ENCODE results near the gene DOCK10. TPM values are rescaled to one million over a fixed set of nuclear protein-coding genes. Genes with fewer than 3 reads are reported as not detected.
A peak's percentile ranks its signal among the peaks of the same experiment; 100 is the strongest.

Gene DOCK10
- total and polyA plus RNA-seq, 2 donors (not counting 3 experiments of a cell fraction or from before 2014, with no cell fraction given), result 5.8 to 23.0 TPM

DNA sequence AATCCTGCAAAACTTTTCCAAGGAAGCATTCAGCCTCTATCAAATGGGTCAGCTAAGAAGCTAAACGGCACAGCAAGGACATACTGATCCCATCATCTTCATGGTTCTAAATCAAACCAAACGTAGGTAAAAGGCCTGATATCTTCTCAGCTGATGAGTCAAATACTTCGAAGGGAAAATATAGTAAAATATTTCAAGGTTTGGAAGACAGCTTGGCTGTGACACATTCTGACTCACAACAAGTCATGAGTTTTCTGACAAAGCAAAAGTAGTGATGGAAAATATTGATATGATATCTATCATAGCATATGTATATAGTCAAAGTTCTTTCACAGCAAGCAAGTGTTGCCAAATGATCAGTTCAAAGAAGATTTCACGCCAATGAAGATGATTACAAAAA is 31.5 kb downstream of the DOCK10 start:
- intact Hi-C loops (cut with micrococcal nuclease), result loop anchor here (2.0 kb wide), 1 partner anchor 650 kb away; no protein-coding TSS in a partner anchor
- H3K36me3 ChIP-seq (ENCODE audit: control insufficient read depth in 2 of 2, extremely low read depth in 1 of 2, insufficient read depth in 2 of 2, low read length in 2 of 2), result no peaks in the 10 kb centered on the region
- dilution Hi-C loops (cut with MboI; ENCODE audit: extremely low pct_ligation_motif_present, low sequenced_read_pairs), result no loop called here
- no peaks in the 10 kb centered on the region for H3K9me3 ChIP-seq (replicated peaks; ENCODE audit: control insufficient read depth, insufficient read depth, low read length)
- no peak overlapping the region for H3K9ac ChIP-seq (replicated peaks; ENCODE audit: extremely low read depth, insufficient read depth, low read length)
- H3K27ac ChIP-seq (ENCODE audit: insufficient read depth, low read depth, low read length), result peak overlapping the region; percentile 61
- ChIA-PET POLR2A (no interaction called here), CTCF (interaction anchor here (0.8 to 2.5 kb wide), 5 partner anchors 9 to 655 kb away, joined by 3 to 10 read pairs (median 5); no protein-coding TSS in a partner anchor)
- DNase-seq (ENCODE audit: low read depth, low spot score) (peak; percentile 72), FAIRE-seq (peak; percentile 87)
- H3K9me1 ChIP-seq (replicated peaks; ENCODE audit: control insufficient read depth, extremely low read depth, insufficient read depth, low read length), result no peaks in the 10 kb centered on the region
- no TSS peak for BruUV-seq (replicated peaks)
- H2AFZ ChIP-seq (ENCODE audit: low read depth, low read length), result no peak overlapping the region
- H3K79me2 ChIP-seq (ENCODE audit: control insufficient read depth, insufficient read depth, low read length), result no peaks in the 10 kb centered on the region
- H3K4me1 ChIP-seq (ENCODE audit: control insufficient read depth, extremely low read depth, insufficient read depth, low read length), result peaks cover 13% of the 10 kb centered on the region
- H4K20me1 ChIP-seq (replicated peaks; ENCODE audit: control insufficient read depth, extremely low read depth, insufficient read depth, low read length), result no peaks in the 10 kb centered on the region
- TF ChIP-seq MYC (IDR thresholded peaks at IDR 0.05; ENCODE audit: low read depth, low read length) (no peak), GATA2 (IDR thresholded peaks at IDR 0.05; ENCODE audit: insufficient read depth, insufficient read length, low read depth, low read length) (peak; percentile 87), POLR2AphosphoS5 (IDR thresholded peaks at IDR 0.05; ENCODE audit: insufficient read depth, low read depth, low read length) (peak; percentile 35), FOS (IDR thresholded peaks at IDR 0.05; ENCODE audit: borderline replicate concordance, insufficient read depth, low read length) (peak; percentile 97), POLR2A (IDR thresholded peaks at IDR 0.05; ENCODE audit: low read depth, low read length) (no peak), JUN (IDR thresholded peaks at IDR 0.05; ENCODE audit: borderline replicate concordance, insufficient read depth, insufficient read length, low read depth) (peak; percentile 87)
- TF ChIP-seq, protein P1, sequence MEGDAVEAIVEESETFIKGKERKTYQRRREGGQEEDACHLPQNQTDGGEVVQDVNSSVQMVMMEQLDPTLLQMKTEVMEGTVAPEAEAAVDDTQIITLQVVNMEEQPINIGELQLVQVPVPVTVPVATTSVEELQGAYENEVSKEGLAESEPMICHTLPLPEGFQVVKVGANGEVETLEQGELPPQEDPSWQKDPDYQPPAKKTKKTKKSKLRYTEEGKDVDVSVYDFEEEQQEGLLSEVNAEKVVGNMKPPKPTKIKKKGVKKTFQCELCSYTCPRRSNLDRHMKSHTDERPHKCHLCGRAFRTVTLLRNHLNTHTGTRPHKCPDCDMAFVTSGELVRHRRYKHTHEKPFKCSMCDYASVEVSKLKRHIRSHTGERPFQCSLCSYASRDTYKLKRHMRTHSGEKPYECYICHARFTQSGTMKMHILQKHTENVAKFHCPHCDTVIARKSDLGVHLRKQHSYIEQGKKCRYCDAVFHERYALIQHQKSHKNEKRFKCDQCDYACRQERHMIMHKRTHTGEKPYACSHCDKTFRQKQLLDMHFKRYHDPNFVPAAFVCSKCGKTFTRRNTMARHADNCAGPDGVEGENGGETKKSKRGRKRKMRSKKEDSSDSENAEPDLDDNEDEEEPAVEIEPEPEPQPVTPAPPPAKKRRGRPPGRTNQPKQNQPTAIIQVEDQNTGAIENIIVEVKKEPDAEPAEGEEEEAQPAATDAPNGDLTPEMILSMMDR (IDR thresholded peaks at IDR 0.05; ENCODE audit: extremely low read depth in 1 of 2, insufficient read depth in 1 of 2, low read depth in 1 of 2, low read length in 2 of 2), result no peak
- H3K4me3 ChIP-seq (replicated peaks in 1 of 3; ENCODE audit: insufficient read depth in 1 of 3, low read depth in 1 of 3, low read length in 3 of 3), result no peak overlapping the region
- H3K4me2 ChIP-seq (ENCODE audit: insufficient read depth, low read length), result peak overlapping the region; percentile 43
- H3K27me3 ChIP-seq (ENCODE audit: control insufficient read depth in 2 of 2, insufficient read depth in 2 of 2, low read length in 2 of 2), result no peaks in the 10 kb centered on the region
